GM12891 (cell line): ENCODE measurements around the gene SECISBP2L.

Source experiments
- POLR2A ChIP-seq: IDR thresholded peaks from 2 replicates; pipeline ENCODE4 v1.6.1; 2011; ENCODE audit warnings: low read depth, low read length, control low read depth
- POLR2AphosphoS5 ChIP-seq: IDR thresholded peaks from 2 replicates; pipeline ENCODE4 v1.6.1; 2011; ENCODE audit warnings: low read depth, low read length, control low read depth

DNA sequence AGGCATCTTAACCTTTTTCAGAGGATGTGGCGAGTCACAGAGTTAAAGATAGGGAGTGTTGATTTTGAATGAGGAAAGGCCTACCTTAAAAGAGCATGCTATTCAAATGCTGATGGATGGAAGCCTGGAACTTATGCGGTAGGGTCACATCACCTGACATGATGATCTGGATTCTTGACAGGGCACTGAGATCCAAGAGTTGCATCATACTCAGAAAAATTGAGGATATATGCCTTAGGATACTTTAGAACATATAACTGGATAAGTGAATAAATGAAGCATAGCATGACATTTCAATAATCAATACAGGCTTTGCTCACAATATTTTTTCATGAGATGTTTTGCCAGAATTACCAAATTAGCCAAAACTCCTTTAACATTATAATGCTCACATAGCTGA lies 20.1 kb upstream of the SECISBP2L start:
- TF ChIP-seq POLR2A (no peak), POLR2AphosphoS5 (no peak)
